CD4-positive, CD25-positive, alpha-beta regulatory T cell (primary cell): Measurements from ENCODE around the gene BGN. TPM values are rescaled to one million over a fixed set of nuclear protein-coding genes. Genes with fewer than 3 reads are reported as not detected.

ENCODE experiments used
- ATAC-seq, 2 donors: fragments of 150-1000 bp; cut with Tn5 transposase; one replicate each; pipeline ENCODE4 v1.10.0; 2021; ENCODE audit warnings: low read depth in 2 of 2, moderate number of reproducible peaks in 2 of 2, moderate library complexity in 1 of 2
- DNase-seq, 3 donors: peaks; one replicate each; pipeline versions ENCODE4 v3.0.0 to v3.0.0-alpha.2; 2012 to 2022; ENCODE audit warnings: mixed read lengths in 1 of 3
- H3K27ac ChIP-seq: one replicate; pipeline ENCODE4 v1.7.0; 2013; ENCODE audit warnings: mild to moderate bottlenecking, low read length; ENCODE audit not compliant: insufficient read depth, poor library complexity, severe bottlenecking
- H3K27me3 ChIP-seq: one replicate; pipeline ENCODE4 v1.7.0; 2013; ENCODE audit warnings: low read length; ENCODE audit not compliant: control insufficient read depth, insufficient read depth
- H3K36me3 ChIP-seq: one replicate; pipeline ENCODE4 v1.7.0; 2013; ENCODE audit warnings: mild to moderate bottlenecking, low read length, moderate library complexity; ENCODE audit not compliant: control insufficient read depth, insufficient read depth
- H3K4me1 ChIP-seq: 2 replicates; pipeline ENCODE4 v1.7.0; 2013; ENCODE audit warnings: mild to moderate bottlenecking, low read length; ENCODE audit not compliant: insufficient read depth, control insufficient read depth, poor library complexity, severe bottlenecking
- H3K4me3 ChIP-seq: one replicate; pipeline ENCODE4 v1.7.0; 2013; ENCODE audit warnings: low read depth, mild to moderate bottlenecking, low read length, moderate library complexity
- H3K9me3 ChIP-seq, 2 experiments: 1 replicate in 1 of 2; 2 replicates in 1 of 2; pipeline ENCODE4 v1.7.0; 2013; ENCODE audit warnings: low read length in 2 of 2, mild to moderate bottlenecking in 1 of 2, moderate library complexity in 1 of 2; ENCODE audit not compliant: control insufficient read depth in 2 of 2
- H3K27ac Mint-ChIP-seq, 3 donors: one replicate each; pipeline ENCODE4 v1.8.0; 2020 to 2022; ENCODE audit warnings: mild to moderate bottlenecking in 3 of 3, mixed read lengths in 3 of 3, moderate library complexity in 2 of 3
- H3K27me3 Mint-ChIP-seq: one replicate; pipeline ENCODE4 v1.8.0; 2022; ENCODE audit warnings: mild to moderate bottlenecking, mixed read lengths
- H3K36me3 Mint-ChIP-seq: one replicate; pipeline ENCODE4 v1.8.0; 2020; ENCODE audit warnings: mixed read lengths
- H3K4me1 Mint-ChIP-seq, 4 donors: one replicate each; pipeline ENCODE4 v1.8.0; 2020 to 2022; ENCODE audit warnings: mixed read lengths in 4 of 4, mild to moderate bottlenecking in 1 of 4
- H3K4me3 Mint-ChIP-seq, 4 donors: one replicate each; pipeline ENCODE4 v1.8.0; 2020 to 2022; ENCODE audit warnings: mild to moderate bottlenecking in 4 of 4, mixed read lengths in 4 of 4, moderate library complexity in 3 of 4
- H3K9me3 Mint-ChIP-seq, 7 donors: one replicate each; pipeline ENCODE4 v1.8.0; 2020 to 2022; ENCODE audit warnings: mixed read lengths in 7 of 7, mild to moderate bottlenecking in 3 of 7, moderate library complexity in 2 of 7
- polyA plus RNA-seq, 4 donors: library from polyadenylated mRNA; unstranded; fragments of 300-500 nt; fragmentation: Illumina TruSeq; gene quantifications; one replicate each; pipeline ENCODE4 v1.2.3, GENCODE V29; 2021
- total RNA-seq: library from RNA; stranded (reverse); gene quantifications from one replicate; pipeline ENCODE4 v1.2.3, GENCODE V29; 2022

BGN gene
- total and polyA plus RNA-seq, 5 donors from 2014 or later: not detected

GRCh38 chrX:153526801-153527200 is 32.0 kb downstream of the BGN start:
- Histone ChIP-seq H3K9me3 (no peaks in the 10 kb centered on the region), H3K27me3 (no peaks in the 10 kb centered on the region), H3K4me1 (no peaks in the 10 kb centered on the region), H3K4me3 (no peak overlapping the region), H3K27ac (no peak overlapping the region), H3K36me3 (no peaks in the 10 kb centered on the region)
- H3K4me3 Mint-ChIP-seq: no peak overlapping the region
- DNase-seq (no peak), ATAC-seq (no peak)
- no peaks in the 10 kb centered on the region for H3K36me3 Mint-ChIP-seq
- no peak overlapping the region for H3K27ac Mint-ChIP-seq
- no peaks in the 10 kb centered on the region for H3K4me1 Mint-ChIP-seq
- no peaks in the 10 kb centered on the region for H3K9me3 Mint-ChIP-seq
- H3K27me3 Mint-ChIP-seq: no peaks in the 10 kb centered on the region

- Mint-ChIP-seq H3K27ac (no peak overlapping the region), H3K36me3 (no peaks in the 10 kb centered on the region), H3K9me3 (no peaks in the 10 kb centered on the region), H3K4me3 (no peak overlapping the region), H3K27me3 (no peaks in the 10 kb centered on the region), H3K4me1 (no peaks in the 10 kb centered on the region)
- no peak for ATAC-seq
- Histone ChIP-seq H3K36me3 (no peaks in the 10 kb centered on the region), H3K9me3 (no peaks in the 10 kb centered on the region), H3K4me3 (no peak overlapping the region), H3K4me1 (no peaks in the 10 kb centered on the region), H3K27ac (no peak overlapping the region), H3K27me3 (no peaks in the 10 kb centered on the region)
- no peak for DNase-seq
Measured at GRCh38 chrX:153527208-153527607, 32.4 kb downstream of the BGN start.

- no peak overlapping the region for H3K27ac ChIP-seq
- Mint-ChIP-seq H3K9me3 (no peaks in the 10 kb centered on the region), H3K27ac (no peak overlapping the region), H3K4me3 (no peak overlapping the region), H3K36me3 (no peaks in the 10 kb centered on the region), H3K27me3 (no peaks in the 10 kb centered on the region), H3K4me1 (no peaks in the 10 kb centered on the region)
- H3K36me3 ChIP-seq: no peaks in the 10 kb centered on the region
- H3K4me3 ChIP-seq: no peak overlapping the region
- ATAC-seq (no peak), DNase-seq (no peak)
- no peaks in the 10 kb centered on the region for H3K9me3 ChIP-seq
- H3K27me3 ChIP-seq: no peaks in the 10 kb centered on the region
- no peaks in the 10 kb centered on the region for H3K4me1 ChIP-seq
Measured at GRCh38 chrX:153530411-153531129, 35.8 kb downstream of the BGN start.

- no peak overlapping the region for H3K27ac ChIP-seq
- no peak overlapping the region for H3K27ac Mint-ChIP-seq
Measured at GRCh38 chrX:153533091-153533490, 38.3 kb downstream of the BGN start.

GRCh38 chrX:153537080-153537479 is 42.3 kb downstream of the BGN start:
- no peaks in the 10 kb centered on the region for H3K4me1 Mint-ChIP-seq
- DNase-seq: no peak
- H3K9me3 ChIP-seq: no peaks in the 10 kb centered on the region
- H3K36me3 ChIP-seq: no peaks in the 10 kb centered on the region
- peaks cover 0 to 2% (median 0%) of the 10 kb centered on the region in 7 donors for H3K9me3 Mint-ChIP-seq
- H3K27ac ChIP-seq: no peak overlapping the region
- ATAC-seq: no peak
- no peaks in the 10 kb centered on the region for H3K27me3 ChIP-seq
- H3K36me3 Mint-ChIP-seq: no peaks in the 10 kb centered on the region
- no peak overlapping the region for H3K4me3 Mint-ChIP-seq
- no peaks in the 10 kb centered on the region for H3K4me1 ChIP-seq
- H3K4me3 ChIP-seq: no peak overlapping the region
- no peaks in the 10 kb centered on the region for H3K27me3 Mint-ChIP-seq
- H3K27ac Mint-ChIP-seq: no peak overlapping the region

More at GRCh38 chrX:153533091-153533490, 38.3 kb downstream of the BGN start:
- Histone ChIP-seq H3K4me3 (no peak overlapping the region), H3K27me3 (no peaks in the 10 kb centered on the region), H3K4me1 (no peaks in the 10 kb centered on the region), H3K36me3 (no peaks in the 10 kb centered on the region), H3K9me3 (no peaks in the 10 kb centered on the region)
- H3K4me3 Mint-ChIP-seq: no peak overlapping the region
- no peaks in the 10 kb centered on the region for H3K4me1 Mint-ChIP-seq
- no peaks in the 10 kb centered on the region for H3K36me3 Mint-ChIP-seq
- no peaks in the 10 kb centered on the region for H3K27me3 Mint-ChIP-seq
- no peak for DNase-seq
- no peak for ATAC-seq
- H3K9me3 Mint-ChIP-seq: peaks cover 0 to 2% (median 0%) of the 10 kb centered on the region in 7 donors

GRCh38 chrX:153537526-153538295 is 42.9 kb downstream of the BGN start:
- Mint-ChIP-seq H3K4me1 (no peaks in the 10 kb centered on the region), H3K4me3 (no peak overlapping the region), H3K9me3 (peaks cover 0 to 2% (median 0%) of the 10 kb centered on the region in 7 donors), H3K27me3 (no peaks in the 10 kb centered on the region), H3K36me3 (no peaks in the 10 kb centered on the region), H3K27ac (no peak overlapping the region)
- H3K27me3 ChIP-seq: no peaks in the 10 kb centered on the region
- no peaks in the 10 kb centered on the region for H3K36me3 ChIP-seq
- H3K27ac ChIP-seq: no peak overlapping the region
- no peaks in the 10 kb centered on the region for H3K4me1 ChIP-seq
- no peaks in the 10 kb centered on the region for H3K9me3 ChIP-seq
- ATAC-seq: no peak
- H3K4me3 ChIP-seq: no peak overlapping the region
- no peak for DNase-seq

GRCh38 chrX:153538424-153538823 is 43.6 kb downstream of the BGN start:
- Histone ChIP-seq H3K36me3 (no peaks in the 10 kb centered on the region), H3K4me1 (no peaks in the 10 kb centered on the region), H3K27me3 (no peaks in the 10 kb centered on the region), H3K27ac (no peak overlapping the region), H3K9me3 (no peaks in the 10 kb centered on the region), H3K4me3 (no peak overlapping the region)
- Mint-ChIP-seq H3K27me3 (no peaks in the 10 kb centered on the region), H3K4me1 (no peaks in the 10 kb centered on the region), H3K36me3 (no peaks in the 10 kb centered on the region), H3K4me3 (no peak overlapping the region), H3K9me3 (peaks cover 0 to 2% (median 0%) of the 10 kb centered on the region in 7 donors), H3K27ac (no peak overlapping the region)
- ATAC-seq: no peak
- DNase-seq: no peak
